HepG2 (cell line): Measurements from ENCODE around the gene RGS7. TPM values are rescaled to one million over a fixed set of nuclear protein-coding genes. Genes with fewer than 3 reads are reported as not detected.

Experiments used
- ATAC-seq: fragments of 200-7000 bp; cut with Tn5 transposase; 3 replicates; pipeline ENCODE4 v1.9.1; 2020; ENCODE audit warnings: mild to moderate bottlenecking, moderate library complexity
- BruUV-seq: library from RNA; stranded (reverse); fragments of 400-500 nt; replicated peaks from 2 replicates; lab custom pipeline; 2021; lab: Mats Ljungman, UMichigan
- CTCF ChIA-PET: fragments of 300-600 bp; formaldehyde crosslinking; extraction: SDS; loops from one replicate; lab custom pipeline; 2021; ENCODE audit warnings: low total read pairs, inconsistent platforms, low intra/inter-chr PET ratio; lab: Yijun Ruan, JAX
- POLR2A ChIA-PET: fragments of 350-600 bp; sonication (Branson Sonifier 250); formaldehyde crosslinking; loops from one replicate; lab custom pipeline; 2020; ENCODE audit warnings: antibody characterized with exemption, inconsistent platforms; lab: Yijun Ruan, JAX
- DNase-seq: peaks from one replicate; pipeline ENCODE4 v3.0.0-alpha.2; 2015; ENCODE audit warnings: low spot score
- FAIRE-seq: peaks from 3 replicates; lab custom pipeline; 2011; peaks lifted over from hg19 to GRCh38; lab: Jason Lieb, UNC
- H2AFZ ChIP-seq: one replicate; pipeline ENCODE4 v1.6.1; 2011; ENCODE audit warnings: low read length, inconsistent platforms
- H3K27ac ChIP-seq: fragments of 300-600 bp; 3 replicates; pipeline ENCODE4 v1.8.0; 2011; ENCODE audit warnings: mixed run types, mild to moderate bottlenecking, mixed read lengths, low read length, inconsistent platforms; ENCODE audit not compliant: insufficient read depth; ENCODE audit errors: extremely low read length
- H3K27me3 ChIP-seq, 2 experiments: fragments of 200-600 bp in 1 of 2; 2 replicates in 1 of 2; 3 replicates in 1 of 2; pipeline versions ENCODE4 v1.6.0 to v1.8.0; 2011; ENCODE audit warnings: low read length in 2 of 2, mild to moderate bottlenecking in 2 of 2, moderate library complexity in 2 of 2, inconsistent platforms in 1 of 2; ENCODE audit not compliant: insufficient read depth in 2 of 2, control insufficient read depth in 1 of 2
- H3K36me3 ChIP-seq, 2 experiments: fragments of 200-600 bp in 1 of 2; replicated peaks in 1 of 2; 2 replicates in 1 of 2; 3 replicates in 1 of 2; pipeline versions ENCODE4 v1.5.1 to v1.8.0; 2011; ENCODE audit warnings: low read length in 2 of 2, inconsistent platforms in 1 of 2; ENCODE audit not compliant: insufficient read depth in 2 of 2, control insufficient read depth in 1 of 2
- H3K4me1 ChIP-seq: 2 replicates; pipeline ENCODE4 v1.5.1; 2012; ENCODE audit warnings: low read length, inconsistent platforms; ENCODE audit not compliant: insufficient read depth
- H3K4me2 ChIP-seq: 2 replicates; pipeline ENCODE4 v1.6.0; 2011; ENCODE audit warnings: low read depth, low read length, inconsistent platforms
- H3K4me3 ChIP-seq, 3 experiments: fragments of 200-600 bp in 1 of 3; sonication (generic), shearing (Covaris generic) in 1 of 3; replicated peaks in 1 of 3; 2 replicates each; pipeline ENCODE4 v1.5.1; 2011 to 2016; ENCODE audit warnings: low read length in 3 of 3, inconsistent platforms in 2 of 3, low read depth in 2 of 3, mild to moderate bottlenecking in 2 of 3, control low read depth in 1 of 3, mixed read lengths in 1 of 3; ENCODE audit not compliant: insufficient read depth in 1 of 3
- H3K79me2 ChIP-seq: one replicate; pipeline ENCODE4 v1.6.1; 2011; ENCODE audit warnings: low read length, inconsistent platforms; ENCODE audit not compliant: insufficient read depth
- H3K9ac ChIP-seq: 2 replicates; pipeline ENCODE4 v1.6.0; 2011; ENCODE audit warnings: mild to moderate bottlenecking, low read depth, low read length, inconsistent platforms; ENCODE audit not compliant: insufficient read depth
- H3K9me3 ChIP-seq: 2 replicates; pipeline ENCODE4 v1.5.1; 2012; ENCODE audit warnings: mild to moderate bottlenecking, low read length
- H4K20me1 ChIP-seq: 2 replicates; pipeline ENCODE4 v1.6.0; 2011; ENCODE audit warnings: inconsistent platforms, mild to moderate bottlenecking, low read length, moderate library complexity; ENCODE audit not compliant: insufficient read depth
- FOSL2 ChIP-seq: sonication (generic); formaldehyde crosslinking; IDR thresholded peaks from 2 replicates; pipeline ENCODE4 v1.4.0; 2020; ENCODE audit warnings: missing genetic modification reagents
- HMGXB3 ChIP-seq: sonication (generic); formaldehyde crosslinking; IDR thresholded peaks from 2 replicates; pipeline ENCODE4 v1.4.0; 2020; ENCODE audit warnings: missing genetic modification reagents, borderline replicate concordance
- HNRNPK ChIP-seq: fragments of 200-400 bp; formaldehyde crosslinking; IDR thresholded peaks from 2 replicates; pipeline ENCODE4 v1.6.1; 2018; ENCODE audit warnings: low read length, low read depth, moderate library complexity, mild to moderate bottlenecking; ENCODE audit not compliant: poor library complexity, severe bottlenecking
- HNRNPLL ChIP-seq: fragments of 200-400 bp; formaldehyde crosslinking; IDR thresholded peaks from 2 replicates; pipeline ENCODE4 v1.6.1; 2017; ENCODE audit warnings: mild to moderate bottlenecking, low read depth, low read length; ENCODE audit not compliant: poor library complexity, severe bottlenecking
- MLX ChIP-seq: IDR thresholded peaks from 2 replicates; pipeline ENCODE4 v1.6.1; 2016
- RFX3 ChIP-seq: IDR thresholded peaks from 2 replicates; pipeline ENCODE4 v1.6.1; 2016; ENCODE audit warnings: missing biosample characterization, missing genetic modification reagents
- ZNF350 ChIP-seq: sonication (generic); formaldehyde crosslinking; IDR thresholded peaks from 2 replicates; pipeline ENCODE4 v1.4.0; 2020; ENCODE audit warnings: mild to moderate bottlenecking, low read depth, missing genetic modification reagents, borderline replicate concordance
- WGBS: methylation state at CpG from one replicate; pipeline ENCODE4 v1.1.6; 2017; ENCODE audit warnings: low lambda C conversion rate; 5-methylcytosine and 5-hydroxymethylcytosine counted together
- in situ Hi-C: cut with HindIII; loops from 2 replicates; pipeline ENCODE4 v1.10.0; 2017; ENCODE audit warnings: low pct_unique_long_range_greater_than_20kb; ENCODE audit not compliant: extremely low pct_ligation_motif_present
- intact Hi-C: fragments of 100-400 bp; cut with micrococcal nuclease; formaldehyde crosslinking; loops from one replicate; pipeline ENCODE4 v1.10.0; 2022; ENCODE audit not compliant: unreplicated experiment
- polyA plus RNA-seq, 8 experiments: library from polyadenylated mRNA; depleted of rRNA in 3 of 8; stranded (reverse) in 7 of 8; unstranded in 1 of 8; fragments of >200 nt; fragmentation: Illumina TruSeq in 4 of 8; extraction: Trizol in 4 of 8; gene quantifications; 2 replicates each; pipeline versions ENCODE4 v1.2.1 to v1.2.3, GENCODE V29; 2011 to 2016; ENCODE audit warnings: low read depth in 4 of 8, missing spikeins in 1 of 8, mixed read lengths in 1 of 8; ENCODE audit not compliant: insufficient read depth in 1 of 8
- total RNA-seq, 5 experiments: library from RNA; depleted of rRNA; stranded (reverse); fragments of >200 nt; fragmentation: Illumina TruSeq; extraction: Trizol; gene quantifications; 2 replicates each; pipeline ENCODE4 v1.2.3, GENCODE V29; 2016; ENCODE audit warnings: low read depth in 1 of 5

The RGS7 gene
- total and polyA plus RNA-seq, 2 of the 13 experiments (the other 11 are each of a cell fraction or from before 2014, with no cell fraction given) = not detected

GRCh38 chr1:241156231-241156965, 200.6 kb downstream of the RGS7 start:
- H3K27ac ChIP-seq = no peak overlapping the region
- CTCF ChIA-PET = no interaction called here
- H3K36me3 ChIP-seq = no peaks in the 10 kb centered on the region
- ATAC-seq = peak; percentile 68
- POLR2A ChIA-PET = no interaction called here
- TF ChIP-seq HMGXB3 (no peak), HNRNPLL (no peak), HNRNPK (peak; percentile 31), ZNF350 (CRISPR knock-in tag) (no peak), FOSL2 (CRISPR knock-in tag) (peak; percentile 73), MLX (CRISPR knock-in tag) (no peak), RFX3 (CRISPR knock-in tag) (no peak)
- no peak overlapping the region for H3K9ac ChIP-seq
- in situ Hi-C loops = no loop called here
- intact Hi-C loops = no loop called here
- no peak for DNase-seq
- no peaks in the 10 kb centered on the region for H3K27me3 ChIP-seq
- BruUV-seq = no TSS peak
- WGBS = 3% methylated on average over 3 of the region's 3 CpGs
- H3K9me3 ChIP-seq = peaks cover 5% of the 10 kb centered on the region
- no peak overlapping the region for H2AFZ ChIP-seq
- no peaks in the 10 kb centered on the region for H3K79me2 ChIP-seq
- H3K4me1 ChIP-seq = no peaks in the 10 kb centered on the region
- no peak overlapping the region for H3K4me2 ChIP-seq
- no peaks in the 10 kb centered on the region for H4K20me1 ChIP-seq
- FAIRE-seq = no peak
- no peak overlapping the region for H3K4me3 ChIP-seq
